ENCODE measurements around the gene ATP1A1.

The ATP1A1 gene

DNA sequence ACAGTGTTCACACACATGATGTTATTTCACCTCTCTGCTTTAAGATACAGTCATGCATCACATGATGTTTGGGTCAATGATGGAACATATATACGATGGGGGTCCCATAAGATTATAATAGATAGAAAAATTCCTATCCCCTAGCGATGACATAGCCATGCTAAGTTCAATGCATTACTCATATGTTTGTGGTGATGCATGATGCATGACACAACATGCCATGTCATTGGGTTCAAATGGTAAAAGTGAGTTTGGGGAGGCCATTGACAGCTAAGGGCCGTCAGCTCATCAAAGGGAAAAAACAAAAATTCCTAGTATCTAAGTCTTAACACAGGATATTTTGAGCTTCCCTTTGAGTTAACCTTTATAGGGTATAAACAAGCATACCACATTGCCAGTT is 73.6 kb downstream of the ATP1A1 start:
- no peak overlapping the region for H3K4me3 ChIP-seq (ENCODE audit: severe bottlenecking)
- H3K4me1 ChIP-seq (ENCODE audit: insufficient read depth, poor library complexity, severe bottlenecking): peaks cover 4% of the 10 kb centered on the region
- ATAC-seq (ENCODE audit: low read depth) (no peak), DNase-seq (ENCODE audit: low spot score) (no peak)
- no peak for TF ChIP-seq CTCF (IDR thresholded peaks at IDR 0.05; ENCODE audit: poor library complexity, severe bottlenecking)
- no peaks in the 10 kb centered on the region for H3K27me3 ChIP-seq (ENCODE audit: insufficient read depth, poor library complexity, severe bottlenecking)
- no peaks in the 10 kb centered on the region for H3K9me3 ChIP-seq (ENCODE audit: severe bottlenecking)
- no peak overlapping the region for H3K27ac ChIP-seq (ENCODE audit: poor library complexity, severe bottlenecking)
- H3K36me3 ChIP-seq (ENCODE audit: low read depth): no peaks in the 10 kb centered on the region

GRCh38 chr1:116448785-116449385 is 75.8 kb downstream of the ATP1A1 start:
- no peak overlapping the region for H3K4me3 ChIP-seq (ENCODE audit: severe bottlenecking)
- no peaks in the 10 kb centered on the region for H3K27me3 ChIP-seq (ENCODE audit: insufficient read depth, poor library complexity, severe bottlenecking)
- H3K9me3 ChIP-seq (ENCODE audit: severe bottlenecking): no peaks in the 10 kb centered on the region
- DNase-seq (ENCODE audit: low spot score): no peak
- H3K27ac ChIP-seq (ENCODE audit: poor library complexity, severe bottlenecking): no peak overlapping the region
- no peak for TF ChIP-seq CTCF (IDR thresholded peaks at IDR 0.05; ENCODE audit: poor library complexity, severe bottlenecking)
- peak; percentile 33; the same call in 2 of the 3 replicates for ATAC-seq (ENCODE audit: low read depth)
- H3K4me1 ChIP-seq (ENCODE audit: insufficient read depth, poor library complexity, severe bottlenecking): peaks cover 4% of the 10 kb centered on the region
- H3K36me3 ChIP-seq (ENCODE audit: low read depth): no peaks in the 10 kb centered on the region

GRCh38 chr1:116449578-116449977 is 76.5 kb downstream of the ATP1A1 start:
- H3K4me3 ChIP-seq (ENCODE audit: severe bottlenecking): no peak overlapping the region
- H3K36me3 ChIP-seq (ENCODE audit: low read depth): no peaks in the 10 kb centered on the region
- no peaks in the 10 kb centered on the region for H3K27me3 ChIP-seq (ENCODE audit: insufficient read depth, poor library complexity, severe bottlenecking)
- no peak for TF ChIP-seq CTCF (IDR thresholded peaks at IDR 0.05; ENCODE audit: poor library complexity, severe bottlenecking)
- no peak for ATAC-seq (ENCODE audit: low read depth)
- DNase-seq (ENCODE audit: low spot score): no peak
- peaks cover 4% of the 10 kb centered on the region for H3K4me1 ChIP-seq (ENCODE audit: insufficient read depth, poor library complexity, severe bottlenecking)
- no peaks in the 10 kb centered on the region for H3K9me3 ChIP-seq (ENCODE audit: severe bottlenecking)
- H3K27ac ChIP-seq (ENCODE audit: poor library complexity, severe bottlenecking): no peak overlapping the region

DNA sequence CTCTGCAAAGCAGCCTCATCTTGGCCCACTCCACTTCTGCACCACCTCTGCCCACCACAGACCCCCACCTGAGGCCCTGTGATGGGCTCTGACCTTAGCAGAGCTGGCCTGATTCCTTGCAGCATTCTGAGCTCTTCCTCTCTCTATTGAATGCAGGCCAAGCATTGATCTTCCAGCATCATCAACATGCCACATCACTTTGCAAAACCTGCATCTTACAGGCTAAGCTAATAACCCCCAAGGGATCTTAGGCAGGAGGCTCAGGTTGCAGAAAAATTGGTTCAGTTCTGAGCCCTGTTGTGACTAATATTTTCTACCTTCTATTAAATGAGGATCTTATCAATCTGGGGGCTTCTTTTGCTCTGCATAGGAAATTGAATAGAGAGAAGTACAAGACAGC is 78.7 kb downstream of the ATP1A1 start:
- Histone ChIP-seq H3K4me1 (ENCODE audit: insufficient read depth, poor library complexity, severe bottlenecking) (peaks cover 4% of the 10 kb centered on the region), H3K27ac (ENCODE audit: poor library complexity, severe bottlenecking) (no peak overlapping the region), H3K9me3 (ENCODE audit: severe bottlenecking) (no peaks in the 10 kb centered on the region), H3K36me3 (ENCODE audit: low read depth) (no peaks in the 10 kb centered on the region), H3K27me3 (ENCODE audit: insufficient read depth, poor library complexity, severe bottlenecking) (no peaks in the 10 kb centered on the region), H3K4me3 (ENCODE audit: severe bottlenecking) (no peak overlapping the region)
- no peak for DNase-seq (ENCODE audit: low spot score)
- TF ChIP-seq CTCF (IDR thresholded peaks at IDR 0.05; ENCODE audit: poor library complexity, severe bottlenecking): no peak
- ATAC-seq (ENCODE audit: low read depth): no peak

DNA sequence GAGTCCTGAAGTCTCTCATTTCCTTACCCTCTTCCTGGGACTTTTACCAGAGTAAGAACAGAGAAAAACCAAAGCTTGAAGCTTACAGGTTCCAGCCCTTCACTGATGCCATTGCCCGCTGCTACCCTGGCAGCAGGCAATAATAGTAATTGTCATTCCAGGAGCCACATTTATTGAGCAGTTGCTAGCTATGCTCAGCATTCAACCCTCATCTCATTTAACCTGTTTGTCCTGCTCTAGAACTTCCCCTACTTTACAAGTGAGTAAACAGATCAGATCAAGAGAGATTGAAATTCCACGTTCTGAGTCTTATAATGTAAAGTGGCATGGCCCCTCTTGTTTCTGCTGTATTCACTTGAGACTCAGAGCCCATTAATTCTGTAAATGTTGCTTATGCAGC is 80.4 kb downstream of the ATP1A1 start:
- Histone ChIP-seq H3K4me3 (ENCODE audit: severe bottlenecking) (no peak overlapping the region), H3K27ac (ENCODE audit: poor library complexity, severe bottlenecking) (no peak overlapping the region), H3K36me3 (ENCODE audit: low read depth) (no peaks in the 10 kb centered on the region), H3K27me3 (ENCODE audit: insufficient read depth, poor library complexity, severe bottlenecking) (no peaks in the 10 kb centered on the region), H3K9me3 (ENCODE audit: severe bottlenecking) (no peaks in the 10 kb centered on the region), H3K4me1 (ENCODE audit: insufficient read depth, poor library complexity, severe bottlenecking) (peaks cover 4% of the 10 kb centered on the region)
- no peak for ATAC-seq (ENCODE audit: low read depth)
- no peak for TF ChIP-seq CTCF (IDR thresholded peaks at IDR 0.05; ENCODE audit: poor library complexity, severe bottlenecking)
- DNase-seq (ENCODE audit: low spot score): no peak

All from RWPE2 (cell line).